Activated CD8-positive, alpha-beta memory T cell treated with anti-CD3 and anti-CD28 coated beads, Interleukin-2, amount 50 U/mL, for 1 hour (primary cell): ENCODE results near the gene DPP6.
"Not testable (repeated sequence)": the region's sequence is repeated elsewhere in the genome, so short reads cannot be mapped to it uniquely, and the experiment has no call there.

ENCODE experiments used
- DNase-seq: peaks from one replicate; pipeline ENCODE4 v3.0.0-alpha.2; 2020; ENCODE audit errors: extremely low read depth

Gene DPP6

DNA sequence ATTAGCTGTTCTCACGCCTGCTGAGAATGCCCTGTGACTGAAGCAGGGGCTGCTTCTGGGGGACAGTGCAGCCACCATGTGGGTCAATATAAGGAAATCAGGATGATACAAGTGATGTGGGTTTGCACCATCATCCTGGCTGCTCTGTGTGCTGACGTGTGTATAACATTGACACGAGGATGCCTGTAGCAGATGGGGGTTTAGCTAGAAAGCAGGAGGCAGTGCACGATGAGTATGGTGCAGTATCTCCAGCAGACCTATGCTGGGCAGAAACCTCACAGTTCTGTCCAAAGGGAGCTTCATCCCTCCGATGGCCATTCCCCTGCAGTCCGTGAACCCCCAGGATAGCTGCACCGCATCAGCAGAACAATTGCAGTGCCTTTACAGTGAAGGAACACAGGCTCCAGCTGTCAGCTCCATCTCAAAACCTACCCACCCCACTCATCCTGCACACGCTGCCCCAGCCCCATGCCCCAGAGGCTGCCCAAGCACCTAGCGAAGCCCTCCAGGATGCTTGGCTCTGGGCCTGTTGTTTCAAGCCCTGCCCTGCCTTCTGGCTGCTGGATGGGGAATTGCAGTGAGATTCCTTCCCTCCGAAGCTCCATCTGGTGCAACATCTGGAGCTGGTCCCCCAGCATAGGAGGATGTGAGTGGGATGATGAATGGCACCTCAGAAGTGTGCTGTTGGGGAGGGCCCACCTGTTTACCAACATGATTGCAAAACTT, 96.8 kb downstream of the DPP6 start:
- not testable (repeated sequence) for DNase-seq

DNA sequence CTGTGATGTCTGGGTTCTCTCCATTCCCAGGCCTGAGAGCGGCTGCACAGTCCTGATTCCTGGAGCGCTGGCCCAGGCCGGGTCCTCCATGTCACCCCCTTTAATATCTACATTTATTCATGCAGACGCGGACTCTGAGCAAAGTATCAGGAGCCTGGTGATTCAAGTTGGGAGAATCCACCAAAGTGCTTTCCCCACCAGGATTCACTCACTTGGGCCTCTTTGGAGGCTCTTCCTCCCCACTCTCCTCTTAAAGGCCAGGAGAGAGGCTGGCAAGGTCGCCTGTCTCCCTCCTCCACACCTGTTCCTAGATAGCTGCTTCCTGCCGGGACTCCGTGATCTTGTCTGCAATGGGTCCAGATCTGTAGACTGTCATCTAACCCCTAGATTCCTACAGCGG, 98.5 kb downstream of the DPP6 start:
- not testable (repeated sequence) for DNase-seq

DNA sequence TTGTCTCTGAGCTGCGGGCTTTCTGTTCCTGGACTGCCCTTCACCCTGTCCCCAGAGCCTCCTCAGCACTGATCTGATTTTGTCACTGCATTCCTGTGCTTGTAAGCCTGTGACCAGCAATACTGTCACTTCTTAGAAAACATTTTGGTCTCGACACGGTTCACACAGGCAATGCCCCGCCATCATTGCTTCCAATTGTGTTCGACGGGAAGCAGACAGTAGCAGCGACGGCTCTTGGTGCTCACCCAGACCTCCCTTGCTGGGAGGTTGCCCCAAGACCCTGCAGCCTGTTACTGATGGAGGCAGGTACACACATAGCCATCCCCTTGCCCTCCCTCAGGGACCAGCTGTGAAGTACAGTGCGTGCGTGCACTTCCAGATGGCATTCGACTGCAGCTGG, 99.1 kb downstream of the DPP6 start:
- DNase-seq = not testable (repeated sequence)

DNA sequence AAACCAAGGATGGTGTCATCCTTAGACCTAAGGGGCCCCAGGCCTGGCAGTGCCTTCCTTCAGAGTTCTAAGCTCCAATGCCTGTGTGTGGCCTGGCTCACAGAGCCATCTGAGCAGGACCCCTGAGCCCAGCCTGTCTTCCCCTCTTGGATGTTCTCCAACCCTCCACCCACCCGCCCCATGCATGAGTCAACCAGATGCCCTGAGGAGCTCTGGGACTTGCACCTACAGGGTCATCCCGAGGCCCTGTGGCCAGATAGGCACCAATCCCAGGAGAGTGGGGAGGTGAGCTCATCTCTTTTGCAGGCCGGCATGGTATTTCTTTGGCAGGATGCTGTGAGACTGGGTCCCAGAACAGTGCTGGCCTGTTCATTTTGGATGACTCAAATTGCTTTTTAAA, 103.7 kb downstream of the DPP6 start:
- not testable (repeated sequence) for DNase-seq

DNA sequence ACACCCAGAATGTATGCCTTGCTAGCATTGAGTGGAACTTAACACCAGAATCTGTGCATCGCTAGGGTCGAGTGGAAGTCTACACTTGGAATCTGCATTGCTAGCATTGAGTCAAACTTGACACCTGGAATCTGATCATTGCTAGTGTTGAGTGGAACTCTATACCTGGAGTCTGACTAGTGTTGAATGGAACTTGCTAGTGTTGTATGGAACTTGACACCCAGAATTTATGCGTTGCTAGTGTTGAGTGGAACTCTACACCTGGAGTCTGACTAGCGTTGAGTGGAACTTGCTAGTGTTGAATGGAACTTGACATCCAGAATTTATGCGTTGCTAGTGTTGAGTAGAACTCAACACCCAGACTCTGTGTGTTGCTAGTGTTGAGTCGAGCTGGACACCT, 110.7 kb downstream of the DPP6 start:
- DNase-seq = not testable (repeated sequence)

DNA sequence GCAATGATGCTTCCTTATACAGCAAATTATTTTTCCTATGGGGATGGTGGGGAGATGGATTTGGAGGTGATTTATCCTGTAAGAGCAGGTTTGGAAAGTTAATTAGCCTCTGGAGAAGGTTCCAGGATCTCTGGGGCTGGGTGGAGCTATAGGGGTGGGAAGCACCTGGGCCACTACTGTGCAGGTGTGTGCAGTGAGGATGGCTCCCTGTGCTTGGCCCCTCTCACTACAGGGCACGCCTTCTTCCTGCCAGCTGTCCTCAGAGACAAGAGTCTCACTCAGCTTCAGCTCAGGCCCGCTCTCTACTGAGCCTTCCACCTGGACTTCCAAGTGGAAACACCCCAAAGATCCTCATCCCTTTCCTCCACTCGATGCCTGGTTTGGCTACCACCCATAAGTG, 111.4 kb downstream of the DPP6 start:
- not testable (repeated sequence) for DNase-seq

DNA sequence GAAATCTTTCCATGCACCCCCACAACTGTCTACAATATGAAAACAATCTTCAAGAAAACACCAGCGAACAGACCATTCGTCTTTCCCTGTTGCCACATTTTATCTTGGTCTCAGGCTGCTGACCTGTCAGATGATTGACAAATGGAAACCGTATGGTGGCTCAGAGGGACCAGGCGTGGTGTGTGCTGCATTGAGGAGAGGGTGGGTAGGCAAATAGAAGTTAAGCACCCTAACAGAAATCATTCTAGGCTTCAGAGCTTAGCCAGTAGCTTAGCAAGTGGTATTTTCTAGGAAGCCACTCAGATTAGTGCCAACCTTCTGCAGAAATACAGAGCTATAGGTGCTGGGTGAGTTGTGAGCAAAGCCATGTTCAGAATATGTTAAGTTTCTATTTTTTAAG, 114.9 kb downstream of the DPP6 start:
- DNase-seq = no peak

DNA sequence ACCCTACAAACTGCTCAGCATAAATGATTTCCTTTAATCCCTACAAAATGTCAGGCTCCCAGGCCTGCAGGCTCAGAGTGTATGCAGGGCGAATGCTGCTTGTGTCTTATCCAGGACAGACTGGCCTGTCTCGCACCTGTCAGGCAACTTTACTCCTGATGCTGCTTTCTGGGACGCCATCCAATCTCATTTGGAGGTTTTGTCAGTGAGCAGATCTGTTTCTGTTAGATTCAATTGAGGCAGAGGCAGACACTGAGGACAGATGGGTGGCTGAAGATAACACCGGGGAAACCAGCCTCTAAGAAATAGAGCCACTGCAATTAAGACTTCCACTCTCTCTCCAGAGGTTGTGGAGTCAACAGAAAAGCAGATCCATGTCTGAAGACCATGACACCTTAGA, 115.6 kb downstream of the DPP6 start:
- no peak for DNase-seq

DNA sequence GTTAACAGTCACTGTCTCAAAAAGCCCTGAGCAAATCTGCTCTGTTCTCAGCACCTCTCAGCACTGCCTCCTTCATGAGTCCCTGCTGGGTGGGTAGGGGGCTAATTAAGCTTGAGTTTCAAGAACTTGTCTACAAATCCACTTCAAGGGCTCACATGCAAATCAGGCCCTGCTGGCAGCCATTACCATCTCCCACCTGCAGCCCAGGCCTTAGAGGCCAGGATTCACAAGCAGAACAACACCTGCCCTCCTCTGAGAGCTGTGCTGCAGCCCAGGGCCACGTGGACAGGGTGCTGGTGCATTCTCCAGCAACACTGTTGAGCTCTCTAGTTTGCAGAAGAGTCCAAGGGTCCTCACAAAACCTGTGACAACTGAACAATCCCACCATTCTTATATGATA, 119.2 kb downstream of the DPP6 start:
- no peak for DNase-seq

DNA sequence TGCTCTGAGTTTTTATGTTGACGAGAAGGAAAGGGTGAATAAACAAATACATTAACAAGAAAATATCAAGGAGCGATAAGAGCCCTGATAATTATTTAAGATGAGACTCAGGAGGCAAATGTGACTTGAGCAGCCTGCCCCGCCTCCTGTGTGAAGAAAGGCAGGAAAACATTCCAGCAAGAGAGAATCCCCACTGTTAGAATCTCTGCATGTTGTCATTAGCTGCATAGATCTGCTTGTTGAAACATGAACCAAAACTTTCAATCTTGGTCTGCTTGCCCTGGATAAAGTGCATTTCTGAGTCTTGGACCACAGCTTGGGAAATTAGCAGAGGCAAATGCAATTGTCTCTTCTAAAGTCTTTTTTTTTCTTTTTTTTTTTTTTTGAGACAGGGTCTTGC, 120.0 kb downstream of the DPP6 start:
- DNase-seq = no peak

DNA sequence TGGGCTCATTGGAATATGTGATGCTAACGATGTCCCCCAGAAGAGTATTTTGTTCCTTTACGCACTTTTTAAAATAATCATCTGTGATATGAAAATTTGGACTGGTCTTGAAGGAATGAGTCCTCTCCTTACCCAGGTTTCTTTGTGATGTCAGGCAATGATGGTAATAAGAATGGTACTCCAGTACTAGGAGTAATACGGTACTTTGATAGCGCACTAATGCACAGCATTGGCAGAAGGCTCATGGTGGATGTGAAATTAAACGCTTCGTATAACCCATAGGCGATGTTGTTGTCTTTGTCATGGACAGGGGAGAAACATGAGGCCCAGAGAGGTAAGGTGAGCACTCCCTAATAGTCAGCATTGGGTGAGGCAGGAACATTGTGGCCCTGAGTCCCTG, 125.4 kb downstream of the DPP6 start:
- no peak for DNase-seq

DNA sequence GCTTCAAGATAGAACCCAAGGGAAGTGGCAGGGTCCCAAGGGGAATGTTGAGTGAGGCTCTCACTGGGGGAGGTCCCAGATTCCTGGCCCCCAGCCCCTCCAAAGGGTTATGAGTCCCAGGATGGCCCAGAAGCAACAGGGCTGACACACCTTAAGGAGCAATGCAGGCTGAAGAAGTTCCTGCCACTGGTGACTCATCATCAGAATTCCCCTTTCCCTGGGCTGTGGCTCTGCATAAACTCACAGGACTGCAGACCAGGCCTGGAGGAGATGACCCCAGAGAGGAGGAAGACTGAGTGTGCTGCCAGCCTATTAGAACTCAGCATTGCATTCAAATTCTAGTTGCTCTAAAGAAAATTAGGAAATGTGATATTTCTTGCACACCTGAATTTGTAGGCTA, 126.7 kb downstream of the DPP6 start:
- no peak for DNase-seq

DNA sequence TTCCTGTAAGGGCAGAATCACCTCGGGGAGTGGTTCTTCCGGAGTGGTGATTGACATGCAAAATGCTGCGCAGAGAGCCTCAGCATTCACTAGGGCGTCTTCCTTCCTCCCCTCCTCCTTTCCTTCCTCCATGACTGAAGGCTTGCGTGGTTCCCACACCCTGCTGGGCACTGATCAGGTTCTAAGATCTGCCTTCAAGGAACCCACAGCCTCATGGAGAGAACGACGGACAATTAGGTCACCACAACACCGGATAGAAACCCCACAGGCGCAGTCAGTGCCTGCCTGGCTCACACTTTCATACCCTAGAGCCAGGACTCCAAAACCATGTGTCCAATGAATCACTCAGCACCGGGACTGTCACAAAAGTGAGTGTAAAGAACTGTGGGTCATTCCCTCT, 131.3 kb downstream of the DPP6 start:
- DNase-seq = no peak

DNA sequence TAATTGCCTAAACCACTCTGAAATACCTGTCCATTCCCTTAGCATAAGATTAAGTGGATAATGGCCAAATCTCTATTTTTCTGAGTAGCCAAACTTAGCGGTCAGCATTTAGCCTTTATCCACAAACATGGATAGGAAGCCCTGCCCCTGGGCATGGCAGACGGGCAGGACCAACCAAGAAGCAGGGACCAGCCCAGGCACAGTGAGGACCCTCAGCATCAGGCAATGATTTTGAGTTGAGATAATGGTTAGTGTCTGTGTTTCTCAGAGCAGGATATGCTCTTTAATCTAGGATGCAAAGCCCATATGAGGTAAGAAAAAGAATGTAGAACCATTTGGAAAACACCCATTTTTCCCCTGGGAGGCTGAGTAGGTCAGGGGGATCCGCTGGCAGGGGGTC, 131.7 kb downstream of the DPP6 start:
- DNase-seq = no peak

DNA sequence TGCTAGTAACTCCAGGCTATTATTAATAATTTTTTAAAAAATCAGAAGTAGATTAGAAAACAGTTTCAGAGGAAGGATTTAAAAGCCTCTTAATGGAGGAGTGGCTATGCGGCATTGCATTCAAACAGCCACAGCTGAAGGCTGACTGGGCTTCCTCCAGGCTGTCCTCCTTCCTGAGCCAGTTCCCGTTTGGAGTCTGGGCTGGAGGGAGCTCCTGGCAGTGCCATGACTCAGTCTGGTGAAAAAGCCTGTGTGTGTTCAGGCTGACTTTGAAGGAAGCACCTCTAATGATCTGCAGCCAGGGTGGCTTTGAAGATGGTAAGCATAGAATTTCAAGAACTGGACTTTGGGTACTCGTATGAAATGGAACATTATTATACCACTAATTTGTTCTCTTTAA, 134.6 kb downstream of the DPP6 start:
- DNase-seq = no peak

DNA sequence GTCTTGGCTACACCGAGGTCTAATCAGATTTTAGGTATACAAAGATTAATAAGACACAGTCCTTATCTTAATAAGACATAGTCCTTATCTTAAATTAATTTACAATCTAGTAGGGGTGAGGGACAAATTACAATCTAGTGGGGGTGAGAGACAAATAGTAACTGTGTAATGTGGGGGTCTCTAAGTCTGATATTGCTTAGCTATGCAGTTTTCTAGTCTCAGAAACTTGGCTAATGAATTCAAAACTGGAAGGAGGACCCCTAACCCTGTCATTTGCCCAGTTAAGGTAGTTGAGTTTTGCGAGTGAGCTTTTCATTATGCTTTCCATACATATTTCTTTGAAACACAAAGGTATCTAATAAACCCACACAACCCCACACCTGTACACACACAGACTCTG, 136.1 kb downstream of the DPP6 start:
- DNase-seq = no peak

DNA sequence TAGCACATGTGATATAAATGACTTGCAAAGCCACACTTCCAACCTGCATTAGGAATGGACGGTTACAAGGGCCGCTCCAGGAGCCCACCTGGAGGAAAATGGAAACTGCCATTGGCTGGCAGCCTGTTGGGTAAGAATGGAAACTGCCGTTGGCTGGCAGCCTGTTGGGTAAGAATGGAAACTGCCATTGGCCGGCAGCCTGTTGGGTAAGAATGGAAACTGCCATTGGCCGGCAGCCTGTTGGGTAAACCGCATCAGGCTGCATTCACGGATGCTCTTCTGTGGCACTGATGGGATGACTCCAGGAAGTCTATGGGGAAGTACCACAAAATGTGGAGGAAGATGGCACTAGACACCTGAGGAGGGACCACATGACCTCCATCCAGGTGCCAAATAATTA, 143.1 kb downstream of the DPP6 start:
- no peak for DNase-seq

DNA sequence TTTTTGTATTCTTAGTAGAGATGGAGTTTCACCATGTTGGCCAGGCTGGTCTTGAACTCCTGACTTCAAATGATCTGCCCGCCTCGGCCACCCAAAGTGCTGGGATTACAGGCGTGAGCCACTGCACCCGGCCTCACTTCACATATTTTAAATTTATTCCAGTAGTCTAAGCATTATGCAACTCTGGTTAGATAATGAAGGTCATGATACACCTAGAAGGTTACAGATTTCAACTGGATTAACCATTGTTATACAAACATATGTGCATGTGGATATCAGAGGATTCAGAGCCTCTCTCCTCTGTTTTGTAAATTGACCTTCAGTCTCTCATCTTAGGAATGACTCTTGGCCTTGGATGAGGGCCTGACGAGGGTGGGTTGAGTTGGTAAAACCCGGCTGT, 146.3 kb downstream of the DPP6 start:
- DNase-seq = no peak

DNA sequence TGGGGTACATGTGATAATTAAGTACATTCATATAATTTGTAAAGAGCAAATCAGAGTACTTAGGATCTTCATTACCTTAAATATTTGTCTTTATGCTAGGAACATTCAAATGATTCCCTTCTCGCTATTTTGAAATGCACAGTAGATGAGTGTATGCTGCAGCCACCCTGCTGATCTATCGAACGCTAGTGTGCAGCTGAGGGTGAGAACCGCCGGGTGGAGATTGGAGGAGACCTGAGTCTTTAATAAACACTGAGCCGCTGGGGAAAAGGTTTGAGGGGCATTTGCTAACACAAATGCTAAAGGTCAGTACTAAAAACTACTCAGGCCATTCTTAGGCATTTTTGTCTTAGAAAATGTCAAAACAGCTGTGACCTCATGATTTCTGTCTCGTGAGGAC, 148.0 kb downstream of the DPP6 start:
- no peak for DNase-seq

DNA sequence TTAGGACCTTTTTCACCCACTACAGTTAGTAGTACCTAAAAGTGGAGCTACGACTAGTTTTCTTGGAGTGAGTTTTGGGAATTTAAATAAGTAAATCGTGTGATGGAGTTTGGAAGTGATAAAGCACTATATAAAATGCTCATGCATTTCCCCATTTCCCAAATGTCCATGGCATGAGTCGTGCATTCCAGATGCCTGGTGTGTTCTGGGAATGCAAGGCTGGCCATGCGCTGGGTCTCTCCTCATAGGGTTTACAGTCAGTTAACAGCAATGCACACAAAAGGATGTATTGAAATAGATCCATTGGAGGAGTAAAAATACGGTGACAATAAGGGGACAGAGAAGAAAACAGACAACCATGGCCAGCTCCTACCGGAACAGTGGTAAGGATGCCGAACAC, 149.8 kb downstream of the DPP6 start:
- no peak for DNase-seq

DNA sequence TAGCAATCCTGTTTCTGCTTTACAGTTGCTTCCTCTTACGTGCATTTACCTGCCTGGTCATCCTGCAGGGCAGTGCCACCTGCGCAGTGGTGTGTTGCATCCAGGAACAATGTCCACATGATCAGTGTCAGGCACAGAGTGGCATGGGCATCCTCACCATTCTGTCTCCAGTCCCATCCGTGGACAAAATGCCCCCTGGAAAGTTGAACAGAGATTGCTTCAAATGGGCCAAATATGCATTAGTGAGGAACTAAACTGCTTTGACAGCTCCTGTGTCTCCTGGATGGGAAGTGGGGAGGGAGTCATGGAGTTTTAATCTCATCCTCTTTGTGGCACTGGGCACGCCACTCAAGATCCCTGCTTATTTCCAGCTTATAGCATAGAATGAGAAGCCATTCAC, 151.8 kb downstream of the DPP6 start:
- no peak for DNase-seq

DNA sequence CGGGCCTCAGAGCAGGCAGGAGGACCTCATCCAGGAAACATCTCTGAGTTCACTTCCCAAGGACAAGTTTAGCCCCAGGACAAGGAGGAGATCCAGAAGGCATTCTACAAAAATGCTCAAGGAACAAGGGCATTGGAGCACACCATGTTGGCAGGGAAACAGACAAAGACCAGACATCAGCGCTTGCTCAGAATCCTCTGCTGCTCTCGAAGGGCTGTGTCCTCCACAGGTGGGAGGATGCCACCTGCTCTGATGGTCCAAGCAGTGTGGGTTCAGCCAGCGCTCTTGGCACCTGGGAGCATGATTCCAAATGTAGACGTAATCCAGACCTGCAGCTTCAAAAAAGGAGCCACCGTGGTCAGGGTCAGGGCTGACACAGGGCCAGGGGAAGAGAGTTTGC, 160.7 kb downstream of the DPP6 start:
- DNase-seq = no peak

DNA sequence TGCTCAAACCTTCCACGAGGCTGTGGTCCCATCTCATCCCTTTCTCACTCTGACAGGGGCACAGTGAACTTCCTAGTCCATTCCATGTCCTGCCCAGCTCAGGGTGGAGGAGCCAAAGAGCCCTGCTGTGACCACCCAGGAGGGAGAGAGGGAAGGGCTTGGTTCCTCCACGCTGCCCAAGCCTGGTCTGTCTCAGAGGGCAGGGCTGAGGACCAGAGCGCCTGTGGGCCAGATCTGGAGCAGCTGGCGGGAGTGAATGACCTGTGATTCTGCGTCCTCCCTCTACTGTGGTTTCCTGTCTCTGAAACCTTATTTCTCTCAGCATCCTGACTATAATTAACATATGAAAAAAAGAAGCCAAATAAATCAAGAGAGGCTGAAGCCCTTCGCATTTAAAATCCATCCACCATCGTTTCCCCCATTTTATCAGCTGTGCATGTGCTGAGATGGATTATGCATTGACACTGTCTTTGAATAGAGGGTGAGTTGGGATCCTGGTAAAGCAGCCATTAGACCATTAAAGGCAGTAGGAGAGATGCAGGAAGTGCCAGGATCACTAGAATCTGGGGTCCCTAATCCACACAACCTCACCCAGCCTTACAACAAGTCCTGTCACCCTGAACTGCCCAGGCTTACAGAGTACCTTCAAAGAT, 165.6 kb downstream of the DPP6 start:
- no peak for DNase-seq

DNA sequence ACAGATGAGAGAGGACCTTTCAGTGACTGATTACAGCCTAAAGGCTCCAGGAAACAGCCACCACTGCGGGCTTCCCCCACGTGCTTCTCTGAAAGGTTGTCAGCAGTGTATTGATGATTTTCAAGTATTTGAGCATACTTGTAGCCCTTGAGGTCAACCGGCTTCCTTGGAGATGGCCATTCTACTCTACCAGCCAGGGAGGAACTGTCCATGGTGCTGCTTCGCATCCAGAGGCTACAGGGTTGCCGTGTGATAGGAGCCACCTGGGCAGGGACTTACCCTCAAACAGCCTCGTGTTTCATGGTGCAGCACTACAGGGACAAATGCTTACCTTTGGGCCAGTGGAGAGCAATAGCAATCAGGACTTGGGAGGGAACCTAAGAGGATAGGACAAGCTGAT, 179.5 kb downstream of the DPP6 start:
- DNase-seq = no peak
